GM10248 (cell line): Measurements from ENCODE around the gene TRAF3.

Source experiments
- CTCF ChIA-PET: fragments of 300-600 bp; sonication (Branson Sonifier 250); formaldehyde crosslinking; extraction: SDS; loops from one replicate; lab custom pipeline; 2021; ENCODE audit warnings: antibody characterized with exemption; lab: Yijun Ruan, JAX
- POLR2A ChIA-PET: fragments of 350-650 bp; sonication (Branson Sonifier 250); formaldehyde crosslinking; extraction: SDS; loops from one replicate; lab custom pipeline; 2020; ENCODE audit warnings: antibody characterized with exemption; lab: Yijun Ruan, JAX
- DNase-seq: peaks from one replicate; pipeline ENCODE4 v3.0.0; 2012; ENCODE audit errors: extremely low spot score
- TF ChIP-seq, protein P1 (sequence below): IDR thresholded peaks from 2 replicates; pipeline ENCODE4 v1.5.1; 2012; ENCODE audit warnings: mild to moderate bottlenecking, low read depth; ENCODE audit errors: extremely low read depth, missing control alignments, control extremely low read depth

The TRAF3 gene

DNA sequence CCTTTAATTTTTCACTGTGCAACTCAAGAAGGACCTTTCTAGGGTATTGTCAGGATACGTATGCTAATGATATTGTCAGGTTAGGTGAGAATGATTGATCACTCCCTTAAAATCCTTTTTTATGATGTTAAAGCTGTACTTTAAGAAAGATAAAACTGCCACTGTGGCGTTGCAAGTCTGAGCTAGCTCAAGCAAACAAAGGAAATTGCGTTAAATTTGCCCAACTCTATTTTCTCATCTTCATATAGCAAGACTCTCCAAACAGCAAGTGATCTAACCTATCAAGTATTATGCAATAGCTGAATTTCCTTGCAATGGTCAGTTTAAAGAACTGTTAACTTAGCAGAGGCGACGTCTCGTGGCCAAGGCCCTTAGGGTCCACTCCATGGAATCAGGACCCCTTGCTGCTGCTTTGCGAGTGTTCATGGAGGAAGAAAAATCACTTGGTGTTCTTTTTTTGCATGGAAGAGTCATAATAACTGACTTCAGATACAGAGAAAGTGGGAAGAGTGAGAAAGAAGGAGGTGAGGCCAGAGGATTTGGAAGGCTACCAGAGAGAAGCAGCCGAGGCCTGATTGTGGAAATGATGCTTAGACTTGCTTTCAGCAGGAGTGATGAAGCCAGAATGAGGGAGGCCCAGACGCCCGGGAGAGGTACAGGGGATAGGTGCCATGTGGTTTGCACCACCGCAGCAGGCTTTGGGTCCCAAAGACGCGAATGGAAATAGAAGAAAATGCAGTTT is 2.5 kb downstream of the TRAF3 start:
- ChIA-PET CTCF (interaction anchor here (1.0 kb wide), 1 partner anchor 18 kb away, joined by 3 read pairs; no protein-coding TSS in a partner anchor), POLR2A (no interaction called here)
- TF ChIP-seq, protein P1, sequence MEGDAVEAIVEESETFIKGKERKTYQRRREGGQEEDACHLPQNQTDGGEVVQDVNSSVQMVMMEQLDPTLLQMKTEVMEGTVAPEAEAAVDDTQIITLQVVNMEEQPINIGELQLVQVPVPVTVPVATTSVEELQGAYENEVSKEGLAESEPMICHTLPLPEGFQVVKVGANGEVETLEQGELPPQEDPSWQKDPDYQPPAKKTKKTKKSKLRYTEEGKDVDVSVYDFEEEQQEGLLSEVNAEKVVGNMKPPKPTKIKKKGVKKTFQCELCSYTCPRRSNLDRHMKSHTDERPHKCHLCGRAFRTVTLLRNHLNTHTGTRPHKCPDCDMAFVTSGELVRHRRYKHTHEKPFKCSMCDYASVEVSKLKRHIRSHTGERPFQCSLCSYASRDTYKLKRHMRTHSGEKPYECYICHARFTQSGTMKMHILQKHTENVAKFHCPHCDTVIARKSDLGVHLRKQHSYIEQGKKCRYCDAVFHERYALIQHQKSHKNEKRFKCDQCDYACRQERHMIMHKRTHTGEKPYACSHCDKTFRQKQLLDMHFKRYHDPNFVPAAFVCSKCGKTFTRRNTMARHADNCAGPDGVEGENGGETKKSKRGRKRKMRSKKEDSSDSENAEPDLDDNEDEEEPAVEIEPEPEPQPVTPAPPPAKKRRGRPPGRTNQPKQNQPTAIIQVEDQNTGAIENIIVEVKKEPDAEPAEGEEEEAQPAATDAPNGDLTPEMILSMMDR, result peak; percentile 15
- DNase-seq, result no peak

DNA sequence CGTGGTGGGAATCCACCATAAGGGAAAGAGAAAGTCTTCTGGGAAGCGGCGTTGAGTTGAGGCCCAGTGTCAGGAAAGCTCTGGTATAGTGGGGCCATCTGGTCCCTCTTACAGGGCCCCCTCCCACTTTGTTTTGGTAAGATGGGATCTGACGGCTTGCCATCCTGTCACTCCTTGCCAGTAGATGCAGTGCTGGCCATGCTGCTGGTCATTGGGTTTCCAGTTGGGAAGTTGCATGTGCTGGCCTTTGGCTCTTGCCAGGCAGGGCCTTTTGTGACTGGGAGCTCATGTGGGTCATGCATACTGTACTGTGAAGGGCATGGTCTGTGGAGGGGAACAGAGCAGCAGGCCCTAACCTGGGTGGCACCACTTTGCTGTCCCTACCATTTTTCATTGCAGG is 3.8 kb downstream of the TRAF3 start:
- no peak for DNase-seq
- POLR2A ChIA-PET, result interaction anchor here (0.6 kb wide), 1 partner anchor 18 kb away, joined by 3 read pairs; no protein-coding TSS in a partner anchor
- TF ChIP-seq, protein P1, result no peak
- CTCF ChIA-PET, result interaction anchor here (1.1 kb wide), 1 partner anchor 197 kb away, joined by 3 read pairs; no protein-coding TSS in a partner anchor

DNA sequence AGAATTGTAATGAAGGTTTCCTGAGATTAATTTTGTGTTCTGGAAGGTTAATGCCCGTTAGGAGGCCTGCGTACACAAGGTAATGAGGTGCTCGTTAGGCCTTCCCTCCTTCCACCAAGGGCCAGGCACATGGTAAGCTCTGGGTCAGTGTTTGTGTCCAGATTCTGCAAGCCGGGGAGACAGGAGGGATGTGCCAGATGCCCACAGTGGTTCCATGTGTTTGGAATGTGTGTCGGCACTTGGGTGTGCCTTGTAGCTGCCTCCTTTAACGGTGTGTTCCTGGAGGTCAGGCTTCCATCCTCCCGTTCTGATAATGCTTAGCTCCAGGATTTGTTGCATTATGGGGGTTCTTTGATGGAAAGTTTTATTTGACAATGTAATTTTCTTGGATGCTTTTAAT is 5.7 kb downstream of the TRAF3 start:
- ChIA-PET POLR2A (no interaction called here), CTCF (interaction anchor here (1.0 to 3.4 kb wide), 6 partner anchors 9 to 114 kb away, joined by 3 to 21 read pairs (median 4); no protein-coding TSS in a partner anchor)
- DNase-seq, result no peak
- TF ChIP-seq, protein P1, result no peak

- CTCF ChIA-PET, result interaction anchor here (0.7 to 3.4 kb wide), 13 partner anchors 10 to 319 kb away, joined by 3 to 21 read pairs (median 4); no protein-coding TSS in a partner anchor
- TF ChIP-seq, protein P1, result no peak
Measured at GRCh38 chr14:102784892-102785594, 7.8 kb downstream of the TRAF3 start.

DNA sequence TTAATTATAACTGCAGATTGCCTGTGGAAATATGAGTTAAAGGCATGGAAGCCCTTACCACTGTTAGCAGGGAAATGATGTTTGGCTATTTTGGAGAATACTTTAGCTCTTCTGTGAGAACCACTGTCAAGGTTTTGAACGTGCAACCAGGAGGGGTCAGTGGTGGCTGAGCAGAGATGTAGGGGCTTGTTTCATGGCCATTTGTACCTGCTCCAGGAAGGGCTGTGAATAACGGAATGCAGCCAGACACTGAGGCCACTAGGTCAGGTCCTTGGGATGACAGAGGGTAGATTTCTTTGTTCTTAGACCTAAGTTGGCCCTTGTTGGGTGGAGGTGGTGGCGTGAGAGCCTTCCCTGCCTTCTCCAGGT is 8.3 kb downstream of the TRAF3 start:
- ChIA-PET POLR2A (interaction anchor here (0.5 to 1.4 kb wide), 3 partner anchors 9 to 114 kb away, joined by 3 to 9 read pairs (median 4); no protein-coding TSS in a partner anchor), CTCF (interaction anchor here (0.9 to 3.4 kb wide), 11 partner anchors 9 to 116 kb away, joined by 3 to 21 read pairs (median 4); no protein-coding TSS in a partner anchor)
- TF ChIP-seq, protein P1, result peak; percentile 43
- no peak for DNase-seq

More at GRCh38 chr14:102784892-102785594, 7.8 kb downstream of the TRAF3 start:
- POLR2A ChIA-PET, result interaction anchor here (1.2 to 1.4 kb wide), 2 partner anchors 10 kb away, joined by 3 to 4 read pairs; no protein-coding TSS in a partner anchor
- DNase-seq, result no peak

GRCh38 chr14:102786768-102787167 is 9.5 kb downstream of the TRAF3 start:
- POLR2A ChIA-PET, result no interaction called here
- CTCF ChIA-PET, result interaction anchor here (1.8 to 2.8 kb wide), 2 partner anchors 13 to 20 kb away, joined by 7 to 9 read pairs; no protein-coding TSS in a partner anchor
- TF ChIP-seq, protein P1, result no peak
- DNase-seq, result no peak
